MM.1S (cell line): ENCODE results near the gene RADIL.

ENCODE experiments used
- CTCF ChIP-seq: fragments of 300-600 bp; sonication (generic); IDR thresholded peaks from 2 replicates; pipeline ENCODE4 v1.5.1; 2016; ENCODE audit warnings: antibody characterized with exemption, low read length, mixed read lengths
- EZH2 ChIP-seq: fragments of 300-600 bp; sonication (generic); optimal IDR thresholded peaks from 2 replicates; pipeline ENCODE3; 2017; ENCODE audit warnings: low read depth, mild to moderate bottlenecking, antibody characterized with exemption, low read length, mixed read lengths
- EZH2phosphoT487 ChIP-seq: fragments of 300-600 bp; sonication (generic); IDR thresholded peaks from 2 replicates; pipeline ENCODE4 v1.6.1; 2018; ENCODE audit warnings: antibody characterized with exemption, low read length

GRCh38 chr7:4845740-4846142, 37.8 kb downstream of the RADIL start:
- TF ChIP-seq EZH2phosphoT487 (no peak), CTCF (no peak), EZH2 (no peak)
